Osteocyte (in vitro differentiated cells): Measurements from ENCODE around the gene CAMKMT. TPM values are rescaled to one million over a fixed set of nuclear protein-coding genes. Genes with fewer than 3 reads are reported as not detected.

Experiments
- DNase-seq: peaks from one replicate; pipeline ENCODE4 v3.0.0; 2021; ENCODE audit warnings: mixed read lengths; ENCODE audit not compliant: unreplicated experiment; ENCODE audit errors: extremely low spot score
- H3K27ac Mint-ChIP-seq: one replicate; pipeline ENCODE4 v1.8.0; 2021; ENCODE audit warnings: mild to moderate bottlenecking, mixed read lengths; ENCODE audit not compliant: unreplicated experiment
- H3K27me3 Mint-ChIP-seq: one replicate; pipeline ENCODE4 v1.8.0; 2021; ENCODE audit warnings: mixed read lengths; ENCODE audit not compliant: unreplicated experiment
- H3K36me3 Mint-ChIP-seq: one replicate; pipeline ENCODE4 v1.8.0; 2021; ENCODE audit warnings: mixed read lengths; ENCODE audit not compliant: unreplicated experiment
- H3K4me1 Mint-ChIP-seq: one replicate; pipeline ENCODE4 v1.8.0; 2021; ENCODE audit warnings: mixed read lengths; ENCODE audit not compliant: unreplicated experiment
- H3K4me3 Mint-ChIP-seq: one replicate; pipeline ENCODE4 v1.8.0; 2021; ENCODE audit warnings: mild to moderate bottlenecking, moderate library complexity, mixed read lengths; ENCODE audit not compliant: unreplicated experiment
- H3K9me3 Mint-ChIP-seq: one replicate; pipeline ENCODE4 v1.8.0; 2021; ENCODE audit warnings: mixed read lengths; ENCODE audit not compliant: unreplicated experiment
- CTCF ChIP-seq: fragments of 200-600 bp; sonication (generic); IDR thresholded peaks from 2 replicates; pipeline ENCODE4 v1.5.0; 2021; ENCODE audit warnings: antibody characterized with exemption, mild to moderate bottlenecking, moderate library complexity
- total RNA-seq: library from RNA; stranded (reverse); gene quantifications from 2 replicates; pipeline ENCODE4 v1.2.1, GENCODE V29; 2021

The CAMKMT gene
- total RNA-seq, 1 donor from 2014 or later, result 10.9 TPM

GRCh38 chr2:44715671-44716081 lies 353.9 kb downstream of the CAMKMT start:
- H3K36me3 Mint-ChIP-seq, result no peaks in the 10 kb centered on the region
- H3K27ac Mint-ChIP-seq, result no peak overlapping the region
- no peak overlapping the region for H3K4me3 Mint-ChIP-seq
- H3K4me1 Mint-ChIP-seq, result peaks cover 10% of the 10 kb centered on the region
- H3K9me3 Mint-ChIP-seq, result no peaks in the 10 kb centered on the region
- DNase-seq, result no peak
- peak; percentile 64 for TF ChIP-seq CTCF
- H3K27me3 Mint-ChIP-seq, result no peaks in the 10 kb centered on the region

GRCh38 chr2:44716131-44716530 lies 354.4 kb downstream of the CAMKMT start:
- H3K36me3 Mint-ChIP-seq, result no peaks in the 10 kb centered on the region
- no peaks in the 10 kb centered on the region for H3K9me3 Mint-ChIP-seq
- no peak for TF ChIP-seq CTCF
- H3K4me1 Mint-ChIP-seq, result peaks cover 10% of the 10 kb centered on the region
- H3K4me3 Mint-ChIP-seq, result no peak overlapping the region
- H3K27ac Mint-ChIP-seq, result no peak overlapping the region
- no peaks in the 10 kb centered on the region for H3K27me3 Mint-ChIP-seq
- no peak for DNase-seq

- Mint-ChIP-seq H3K4me1 (peaks cover 18% of the 10 kb centered on the region), H3K4me3 (no peak overlapping the region), H3K36me3 (no peaks in the 10 kb centered on the region), H3K27ac (no peak overlapping the region), H3K9me3 (no peaks in the 10 kb centered on the region), H3K27me3 (no peaks in the 10 kb centered on the region)
- TF ChIP-seq CTCF, result no peak
- no peak for DNase-seq
Measured at GRCh38 chr2:44718431-44718830, 356.7 kb downstream of the CAMKMT start.

- Mint-ChIP-seq H3K27me3 (no peaks in the 10 kb centered on the region), H3K27ac (no peak overlapping the region), H3K4me3 (no peak overlapping the region), H3K36me3 (no peaks in the 10 kb centered on the region), H3K9me3 (no peaks in the 10 kb centered on the region), H3K4me1 (peaks cover 18% of the 10 kb centered on the region)
- TF ChIP-seq CTCF, result no peak
- no peak for DNase-seq
Measured at GRCh38 chr2:44719562-44719961, 357.8 kb downstream of the CAMKMT start.

- H3K27me3 Mint-ChIP-seq, result peaks cover 10% of the 10 kb centered on the region
Measured at GRCh38 chr2:44722026-44722625, 360.4 kb downstream of the CAMKMT start.

More at GRCh38 chr2:44722026-44722625, 360.4 kb downstream of the CAMKMT start:
- Mint-ChIP-seq H3K36me3 (no peaks in the 10 kb centered on the region), H3K27ac (no peak overlapping the region), H3K9me3 (no peaks in the 10 kb centered on the region), H3K4me1 (peaks cover 10% of the 10 kb centered on the region), H3K4me3 (no peak overlapping the region)
- no peak for TF ChIP-seq CTCF
- DNase-seq, result no peak
